HEK293 (cell line): ENCODE data around the gene ELAVL3.
A peak's percentile ranks its signal among the peaks of the same experiment; 100 is the strongest.

Experiments
- BCL11B ChIP-seq: fragments of 450-650 bp; formaldehyde crosslinking; IDR thresholded peaks from 2 replicates; pipeline ENCODE4 v1.5.1; 2016; ENCODE audit warnings: low read depth, missing biosample characterization, missing genetic modification characterization
- SP2 ChIP-seq: fragments of 450-650 bp; formaldehyde crosslinking; IDR thresholded peaks from 2 replicates; pipeline ENCODE4 v1.5.1; 2016; ENCODE audit warnings: missing biosample characterization, missing genetic modification characterization
- ZNF16 ChIP-seq: fragments of 450-650 bp; formaldehyde crosslinking; IDR thresholded peaks from 2 replicates; pipeline ENCODE4 v1.5.1; 2016; ENCODE audit warnings: low read depth, missing biosample characterization, missing genetic modification characterization
- ZNF174 ChIP-seq: fragments of 450-650 bp; formaldehyde crosslinking; IDR thresholded peaks from 2 replicates; pipeline ENCODE4 v1.5.0; 2017; ENCODE audit warnings: missing biosample characterization, mild to moderate bottlenecking, missing genetic modification characterization
- ZNF18 ChIP-seq: fragments of 450-650 bp; formaldehyde crosslinking; IDR thresholded peaks from 2 replicates; pipeline ENCODE4 v1.5.1; 2016; ENCODE audit warnings: missing biosample characterization, missing genetic modification characterization
- ZNF2 ChIP-seq: fragments of 450-650 bp; formaldehyde crosslinking; IDR thresholded peaks from 2 replicates; pipeline ENCODE4 v1.5.1; 2016; ENCODE audit warnings: missing biosample characterization, missing genetic modification characterization
- ZNF23 ChIP-seq: fragments of 450-650 bp; formaldehyde crosslinking; IDR thresholded peaks from 2 replicates; pipeline ENCODE4 v1.5.1; 2016; ENCODE audit warnings: missing biosample characterization, missing genetic modification characterization, borderline replicate concordance
- ZNF324 ChIP-seq: fragments of 450-650 bp; formaldehyde crosslinking; IDR thresholded peaks from 2 replicates; pipeline ENCODE4 v1.5.1; 2016; ENCODE audit warnings: missing biosample characterization, missing genetic modification characterization
- ZNF354C ChIP-seq: fragments of 450-650 bp; formaldehyde crosslinking; IDR thresholded peaks from 2 replicates; pipeline ENCODE4 v1.5.1; 2016; ENCODE audit warnings: missing biosample characterization, missing genetic modification characterization, low read depth, borderline replicate concordance
- ZNF366 ChIP-seq: fragments of 450-650 bp; formaldehyde crosslinking; conservative IDR thresholded peaks from 2 replicates; pipeline ENCODE4 v1.5.1; 2016; ENCODE audit warnings: missing biosample characterization, missing genetic modification characterization
- ZNF433 ChIP-seq: fragments of 450-650 bp; formaldehyde crosslinking; IDR thresholded peaks from 2 replicates; pipeline ENCODE4 v1.5.1; 2016; ENCODE audit warnings: missing biosample characterization, missing genetic modification characterization, low read depth
- ZNF510 ChIP-seq: fragments of 450-650 bp; formaldehyde crosslinking; IDR thresholded peaks from 2 replicates; pipeline ENCODE4 v1.5.1; 2018; ENCODE audit warnings: mild to moderate bottlenecking, missing genetic modification characterization, missing biosample characterization; ENCODE audit not compliant: insufficient replicate concordance
- ZNF521 ChIP-seq: fragments of 450-650 bp; formaldehyde crosslinking; IDR thresholded peaks from 2 replicates; pipeline ENCODE4 v1.5.1; 2017; ENCODE audit warnings: missing biosample characterization, mild to moderate bottlenecking, missing genetic modification characterization
- ZNF544 ChIP-seq: fragments of 450-650 bp; formaldehyde crosslinking; IDR thresholded peaks from 2 replicates; pipeline ENCODE4 v1.5.0; 2017; ENCODE audit warnings: missing biosample characterization, missing genetic modification characterization
- ZNF560 ChIP-seq: fragments of 450-650 bp; formaldehyde crosslinking; IDR thresholded peaks from 2 replicates; pipeline ENCODE4 v1.5.1; 2017; ENCODE audit warnings: missing biosample characterization, missing genetic modification characterization, borderline replicate concordance
- ZNF596 ChIP-seq: fragments of 450-650 bp; IDR thresholded peaks from 2 replicates; pipeline ENCODE4 v1.5.0; 2018; ENCODE audit warnings: missing biosample characterization, mild to moderate bottlenecking, missing genetic modification characterization, moderate library complexity
- ZNF658 ChIP-seq: fragments of 450-650 bp; formaldehyde crosslinking; IDR thresholded peaks from 2 replicates; pipeline ENCODE4; 2016; ENCODE audit warnings: missing biosample characterization, missing genetic modification characterization
- ZSCAN18 ChIP-seq: fragments of 450-650 bp; formaldehyde crosslinking; IDR thresholded peaks from 2 replicates; pipeline ENCODE4 v1.5.1; 2016; ENCODE audit warnings: missing biosample characterization, missing genetic modification characterization
- TF ChIP-seq, protein P1 (sequence below): fragments of 450-650 bp; formaldehyde crosslinking; IDR thresholded peaks from 2 replicates; pipeline ENCODE4 v1.5.1; 2016; ENCODE audit warnings: missing biosample characterization, missing genetic modification characterization
- TF ChIP-seq, protein P2 (sequence below): fragments of 450-650 bp; formaldehyde crosslinking; IDR thresholded peaks from 2 replicates; pipeline ENCODE4 v1.5.1; 2016; ENCODE audit warnings: missing biosample characterization, missing genetic modification characterization, borderline replicate concordance
- TF ChIP-seq, protein P3 (sequence below): fragments of 450-650 bp; formaldehyde crosslinking; IDR thresholded peaks from 2 replicates; pipeline ENCODE4 v1.5.1; 2016; ENCODE audit warnings: missing biosample characterization, missing genetic modification characterization

The ELAVL3 gene

GRCh38 chr19:11482384-11483050 lies 1.7 kb upstream of the ELAVL3 start (continued):
- peak; percentile 52; the same call in 1 of the 2 replicates for TF ChIP-seq ZNF18 (tag by site-specific recombination)
- TF ChIP-seq SP2 (tag by site-specific recombination), result peak; percentile 81
- peak; percentile 95 for TF ChIP-seq BCL11B
- TF ChIP-seq, protein P1, sequence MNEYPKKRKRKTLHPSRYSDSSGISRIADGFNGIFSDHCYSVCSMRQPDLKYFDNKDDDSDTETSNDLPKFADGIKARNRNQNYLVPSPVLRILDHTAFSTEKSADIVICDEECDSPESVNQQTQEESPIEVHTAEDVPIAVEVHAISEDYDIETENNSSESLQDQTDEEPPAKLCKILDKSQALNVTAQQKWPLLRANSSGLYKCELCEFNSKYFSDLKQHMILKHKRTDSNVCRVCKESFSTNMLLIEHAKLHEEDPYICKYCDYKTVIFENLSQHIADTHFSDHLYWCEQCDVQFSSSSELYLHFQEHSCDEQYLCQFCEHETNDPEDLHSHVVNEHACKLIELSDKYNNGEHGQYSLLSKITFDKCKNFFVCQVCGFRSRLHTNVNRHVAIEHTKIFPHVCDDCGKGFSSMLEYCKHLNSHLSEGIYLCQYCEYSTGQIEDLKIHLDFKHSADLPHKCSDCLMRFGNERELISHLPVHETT (tag by site-specific recombination), result 0 out of 2 replicates have a peak, but pooled peaks have one; percentile 38
- no peak for TF ChIP-seq ZNF23 (tag by site-specific recombination)
- TF ChIP-seq, protein P2, sequence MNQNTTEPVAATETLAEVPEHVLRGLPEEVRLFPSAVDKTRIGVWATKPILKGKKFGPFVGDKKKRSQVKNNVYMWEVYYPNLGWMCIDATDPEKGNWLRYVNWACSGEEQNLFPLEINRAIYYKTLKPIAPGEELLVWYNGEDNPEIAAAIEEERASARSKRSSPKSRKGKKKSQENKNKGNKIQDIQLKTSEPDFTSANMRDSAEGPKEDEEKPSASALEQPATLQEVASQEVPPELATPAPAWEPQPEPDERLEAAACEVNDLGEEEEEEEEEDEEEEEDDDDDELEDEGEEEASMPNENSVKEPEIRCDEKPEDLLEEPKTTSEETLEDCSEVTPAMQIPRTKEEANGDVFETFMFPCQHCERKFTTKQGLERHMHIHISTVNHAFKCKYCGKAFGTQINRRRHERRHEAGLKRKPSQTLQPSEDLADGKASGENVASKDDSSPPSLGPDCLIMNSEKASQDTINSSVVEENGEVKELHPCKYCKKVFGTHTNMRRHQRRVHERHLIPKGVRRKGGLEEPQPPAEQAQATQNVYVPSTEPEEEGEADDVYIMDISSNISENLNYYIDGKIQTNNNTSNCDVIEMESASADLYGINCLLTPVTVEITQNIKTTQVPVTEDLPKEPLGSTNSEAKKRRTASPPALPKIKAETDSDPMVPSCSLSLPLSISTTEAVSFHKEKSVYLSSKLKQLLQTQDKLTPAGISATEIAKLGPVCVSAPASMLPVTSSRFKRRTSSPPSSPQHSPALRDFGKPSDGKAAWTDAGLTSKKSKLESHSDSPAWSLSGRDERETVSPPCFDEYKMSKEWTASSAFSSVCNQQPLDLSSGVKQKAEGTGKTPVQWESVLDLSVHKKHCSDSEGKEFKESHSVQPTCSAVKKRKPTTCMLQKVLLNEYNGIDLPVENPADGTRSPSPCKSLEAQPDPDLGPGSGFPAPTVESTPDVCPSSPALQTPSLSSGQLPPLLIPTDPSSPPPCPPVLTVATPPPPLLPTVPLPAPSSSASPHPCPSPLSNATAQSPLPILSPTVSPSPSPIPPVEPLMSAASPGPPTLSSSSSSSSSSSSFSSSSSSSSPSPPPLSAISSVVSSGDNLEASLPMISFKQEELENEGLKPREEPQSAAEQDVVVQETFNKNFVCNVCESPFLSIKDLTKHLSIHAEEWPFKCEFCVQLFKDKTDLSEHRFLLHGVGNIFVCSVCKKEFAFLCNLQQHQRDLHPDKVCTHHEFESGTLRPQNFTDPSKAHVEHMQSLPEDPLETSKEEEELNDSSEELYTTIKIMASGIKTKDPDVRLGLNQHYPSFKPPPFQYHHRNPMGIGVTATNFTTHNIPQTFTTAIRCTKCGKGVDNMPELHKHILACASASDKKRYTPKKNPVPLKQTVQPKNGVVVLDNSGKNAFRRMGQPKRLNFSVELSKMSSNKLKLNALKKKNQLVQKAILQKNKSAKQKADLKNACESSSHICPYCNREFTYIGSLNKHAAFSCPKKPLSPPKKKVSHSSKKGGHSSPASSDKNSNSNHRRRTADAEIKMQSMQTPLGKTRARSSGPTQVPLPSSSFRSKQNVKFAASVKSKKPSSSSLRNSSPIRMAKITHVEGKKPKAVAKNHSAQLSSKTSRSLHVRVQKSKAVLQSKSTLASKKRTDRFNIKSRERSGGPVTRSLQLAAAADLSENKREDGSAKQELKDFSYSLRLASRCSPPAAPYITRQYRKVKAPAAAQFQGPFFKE, result no peak
- no peak for TF ChIP-seq ZNF354C (tag by site-specific recombination)
- TF ChIP-seq ZSCAN18 (tag by site-specific recombination), result no peak
- TF ChIP-seq ZNF324 (tag by site-specific recombination), result peak; percentile 70; the same call in 1 of the 2 replicates
- TF ChIP-seq, protein P3, sequence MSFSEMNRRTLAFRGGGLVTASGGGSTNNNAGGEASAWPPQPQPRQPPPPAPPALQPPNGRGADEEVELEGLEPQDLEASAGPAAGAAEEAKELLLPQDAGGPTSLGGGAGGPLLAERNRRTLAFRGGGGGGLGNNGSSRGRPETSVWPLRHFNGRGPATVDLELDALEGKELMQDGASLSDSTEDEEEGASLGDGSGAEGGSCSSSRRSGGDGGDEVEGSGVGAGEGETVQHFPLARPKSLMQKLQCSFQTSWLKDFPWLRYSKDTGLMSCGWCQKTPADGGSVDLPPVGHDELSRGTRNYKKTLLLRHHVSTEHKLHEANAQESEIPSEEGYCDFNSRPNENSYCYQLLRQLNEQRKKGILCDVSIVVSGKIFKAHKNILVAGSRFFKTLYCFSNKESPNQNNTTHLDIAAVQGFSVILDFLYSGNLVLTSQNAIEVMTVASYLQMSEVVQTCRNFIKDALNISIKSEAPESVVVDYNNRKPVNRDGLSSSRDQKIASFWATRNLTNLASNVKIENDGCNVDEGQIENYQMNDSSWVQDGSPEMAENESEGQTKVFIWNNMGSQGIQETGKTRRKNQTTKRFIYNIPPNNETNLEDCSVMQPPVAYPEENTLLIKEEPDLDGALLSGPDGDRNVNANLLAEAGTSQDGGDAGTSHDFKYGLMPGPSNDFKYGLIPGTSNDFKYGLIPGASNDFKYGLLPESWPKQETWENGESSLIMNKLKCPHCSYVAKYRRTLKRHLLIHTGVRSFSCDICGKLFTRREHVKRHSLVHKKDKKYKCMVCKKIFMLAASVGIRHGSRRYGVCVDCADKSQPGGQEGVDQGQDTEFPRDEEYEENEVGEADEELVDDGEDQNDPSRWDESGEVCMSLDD (tag by site-specific recombination), result peak; percentile 98
- TF ChIP-seq ZNF366 (tag by site-specific recombination), result 0 out of 2 replicates have a peak, but pooled peaks have one; percentile 15
- no peak for TF ChIP-seq ZNF521 (tag by site-specific recombination)
- TF ChIP-seq ZNF174 (tag by site-specific recombination), result no peak
- TF ChIP-seq ZNF596 (tag by site-specific recombination), result peak; percentile 84
- 0 out of 2 replicates have a peak, but pooled peaks have one; percentile 18 for TF ChIP-seq ZNF560 (tag by site-specific recombination)
- TF ChIP-seq ZNF658 (tag by site-specific recombination), result no peak
- TF ChIP-seq ZNF433 (tag by site-specific recombination), result no peak
- no peak for TF ChIP-seq ZNF510 (tag by site-specific recombination)
- no peak for TF ChIP-seq ZNF544 (tag by site-specific recombination)
- no peak for TF ChIP-seq ZNF16 (tag by site-specific recombination)
- peak; percentile 88; the same call in 1 of the 2 replicates for TF ChIP-seq ZNF2 (tag by site-specific recombination)
- TF ChIP-seq, all 188 proteins: peak for 90
